BE2C (cell line): ENCODE measurements around the gene MAP7.

Experiments used
- DNase-seq: peaks from one replicate; pipeline ENCODE4 v3.0.0-alpha.2; 2020
- H3K27me3 ChIP-seq: fragments of 250-450 bp; sonication (Bioruptor Pico); 2 replicates; pipeline ENCODE4 v1.5.1; 2020; ENCODE audit warnings: mild to moderate bottlenecking
- H3K36me3 ChIP-seq: fragments of 250-450 bp; sonication (Bioruptor Pico); 2 replicates; pipeline ENCODE4 v1.5.1; 2020; ENCODE audit warnings: mild to moderate bottlenecking
- H3K4me1 ChIP-seq: fragments of 250-450 bp; sonication (Bioruptor Pico); 2 replicates; pipeline ENCODE4 v1.5.1; 2020
- H3K4me3 ChIP-seq: 2 replicates; pipeline ENCODE4 v1.5.1; 2011; ENCODE audit warnings: low read depth, low read length
- H3K9me3 ChIP-seq: fragments of 250-450 bp; sonication (Bioruptor Pico); 2 replicates; pipeline ENCODE4 v1.5.1; 2020
- CTCF ChIP-seq: IDR thresholded peaks from 2 replicates; pipeline ENCODE4 v1.5.1; 2012; ENCODE audit warnings: mild to moderate bottlenecking, low read depth, low read length

Gene MAP7

GRCh38 chr6:136511926-136512325 is 38.3 kb downstream of the MAP7 start:
- H3K4me1 ChIP-seq: peaks cover 3% of the 10 kb centered on the region; the same call in 1 of the 2 replicates
- no peaks in the 10 kb centered on the region for H3K27me3 ChIP-seq
- no peak overlapping the region for H3K4me3 ChIP-seq
- TF ChIP-seq CTCF: no peak
- no peak for DNase-seq
- H3K9me3 ChIP-seq: no peaks in the 10 kb centered on the region
- no peaks in the 10 kb centered on the region for H3K36me3 ChIP-seq

- no peak for DNase-seq
- Histone ChIP-seq H3K36me3 (no peaks in the 10 kb centered on the region), H3K4me3 (no peak overlapping the region), H3K9me3 (no peaks in the 10 kb centered on the region), H3K27me3 (no peaks in the 10 kb centered on the region), H3K4me1 (peaks cover 3% of the 10 kb centered on the region; the same call in 1 of the 2 replicates)
- no peak for TF ChIP-seq CTCF
Measured at GRCh38 chr6:136511397-136511796, 38.8 kb downstream of the MAP7 start.

DNA sequence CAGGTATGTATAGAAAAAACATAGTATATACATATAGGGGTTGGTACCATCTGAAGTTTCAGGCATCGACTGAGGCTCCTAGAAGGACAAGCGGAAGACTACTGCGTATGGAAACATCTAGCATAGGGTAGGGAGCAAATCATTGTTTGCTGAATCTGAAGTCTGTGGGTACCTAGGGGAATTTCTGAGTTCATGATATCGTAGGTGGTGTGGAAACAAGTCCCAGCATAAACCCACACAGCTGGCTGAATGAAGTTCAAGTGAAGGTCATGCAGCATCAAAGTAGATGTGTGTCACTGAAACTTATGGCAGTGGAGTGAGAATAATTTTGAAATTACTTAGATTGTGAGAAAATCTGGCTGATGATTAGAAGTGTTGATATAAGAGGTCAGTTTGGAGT is 39.4 kb downstream of the MAP7 start:
- H3K9me3 ChIP-seq: no peaks in the 10 kb centered on the region
- H3K4me1 ChIP-seq: peaks cover 6% of the 10 kb centered on the region; the same call in 1 of the 2 replicates
- no peak overlapping the region for H3K4me3 ChIP-seq
- DNase-seq: no peak
- H3K27me3 ChIP-seq: no peaks in the 10 kb centered on the region
- TF ChIP-seq CTCF: no peak
- H3K36me3 ChIP-seq: no peaks in the 10 kb centered on the region

GRCh38 chr6:136510299-136510698 is 39.9 kb downstream of the MAP7 start:
- no peak for TF ChIP-seq CTCF

GRCh38 chr6:136508725-136509392 is 41.4 kb downstream of the MAP7 start:
- Histone ChIP-seq H3K4me1 (peaks cover 9% of the 10 kb centered on the region), H3K27me3 (no peaks in the 10 kb centered on the region), H3K9me3 (no peaks in the 10 kb centered on the region), H3K4me3 (no peak overlapping the region), H3K36me3 (no peaks in the 10 kb centered on the region)
- DNase-seq: no peak
- no peak for TF ChIP-seq CTCF

More at GRCh38 chr6:136510299-136510698, 39.9 kb downstream of the MAP7 start:
- no peak for DNase-seq
- peaks cover 9% of the 10 kb centered on the region; the same call in 1 of the 2 replicates for H3K4me1 ChIP-seq
- no peaks in the 10 kb centered on the region for H3K9me3 ChIP-seq
- no peak overlapping the region for H3K4me3 ChIP-seq
- no peaks in the 10 kb centered on the region for H3K36me3 ChIP-seq
- no peaks in the 10 kb centered on the region for H3K27me3 ChIP-seq

DNA sequence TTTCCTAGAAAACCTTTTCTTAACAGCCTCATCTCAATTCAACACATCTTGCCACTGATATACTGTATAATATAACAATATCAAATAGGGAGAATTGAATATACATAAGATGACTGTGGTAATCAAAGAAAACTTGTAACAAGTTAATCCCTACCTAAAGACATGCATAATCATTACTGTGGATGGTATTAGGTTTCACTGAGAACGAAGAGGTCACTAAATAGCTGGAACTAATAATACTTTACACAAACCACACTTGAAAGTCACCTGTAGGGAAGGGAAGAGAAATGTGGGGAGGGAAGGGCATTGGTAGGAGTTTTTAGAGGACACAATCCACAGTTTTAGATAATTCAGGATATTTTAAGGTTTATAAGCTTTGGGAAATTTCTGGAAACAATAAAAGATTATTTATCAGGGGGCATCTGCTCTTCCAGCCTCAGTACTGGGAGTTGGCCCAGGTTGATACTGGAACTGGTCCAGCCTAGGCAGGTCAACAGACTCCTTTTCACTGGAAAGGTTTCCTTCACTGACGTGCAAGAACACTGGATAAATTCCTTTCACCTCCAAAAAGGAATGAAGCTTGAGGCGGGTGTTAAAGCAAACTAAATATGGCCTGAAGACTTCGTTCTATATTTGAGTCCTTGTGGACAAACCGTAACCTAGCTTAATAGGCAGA is 44.0 kb downstream of the MAP7 start:
- H3K4me1 ChIP-seq: peaks cover 26% of the 10 kb centered on the region
- no peaks in the 10 kb centered on the region for H3K9me3 ChIP-seq
- H3K36me3 ChIP-seq: no peaks in the 10 kb centered on the region
- H3K4me3 ChIP-seq: no peak overlapping the region
- no peaks in the 10 kb centered on the region for H3K27me3 ChIP-seq
- no peak for DNase-seq
- TF ChIP-seq CTCF: no peak
